Activated naive CD8-positive, alpha-beta T cell (primary cell): ENCODE measurements around the gene ENPEP.
"Not testable (repeated sequence)": the region's sequence is repeated elsewhere in the genome, so short reads cannot be mapped to it uniquely, and the experiment has no call there.

Experiments
- H3K27ac Mint-ChIP-seq: one replicate; pipeline ENCODE4 v1.8.0; 2021; ENCODE audit warnings: mixed read lengths
- H3K27me3 Mint-ChIP-seq: one replicate; pipeline ENCODE4 v1.8.0; 2021; ENCODE audit warnings: mixed read lengths
- H3K36me3 Mint-ChIP-seq: one replicate; pipeline ENCODE4 v1.8.0; 2021; ENCODE audit warnings: mixed read lengths
- H3K4me1 Mint-ChIP-seq: one replicate; pipeline ENCODE4 v1.8.0; 2021; ENCODE audit warnings: low read depth, mixed read lengths
- H3K4me3 Mint-ChIP-seq: one replicate; pipeline ENCODE4 v1.8.0; 2021; ENCODE audit warnings: mild to moderate bottlenecking, mixed read lengths
- H3K9me3 Mint-ChIP-seq: one replicate; pipeline ENCODE4 v1.8.0; 2021; ENCODE audit warnings: low read depth, mixed read lengths

ENPEP gene

GRCh38 chr4:110475881-110476818, at the start of gene ENPEP:
ENPEP (plus strand) TSS chr4:110476155; CDS start chr4:110476415, 260 bp downstream.
- Mint-ChIP-seq H3K27ac (no peak within 1 kb of the TSS), H3K9me3 (no peaks in the 10 kb centered on the region), H3K27me3 (peaks cover 16% of the 10 kb centered on the region), H3K4me3 (no peak within 1 kb of the TSS), H3K36me3 (no peaks in the 10 kb centered on the region), H3K4me1 (no peaks in the 10 kb centered on the region)

GRCh38 chr4:110431805-110432204, 44.1 kb upstream of the ENPEP start:
- H3K9me3 Mint-ChIP-seq, H3K4me3 Mint-ChIP-seq, H3K4me1 Mint-ChIP-seq, H3K27ac Mint-ChIP-seq, H3K27me3 Mint-ChIP-seq, H3K36me3 Mint-ChIP-seq: not testable (repeated sequence)

- H3K27me3 Mint-ChIP-seq, result peaks cover 21% of the 10 kb centered on the region
- H3K4me3 Mint-ChIP-seq, H3K4me1 Mint-ChIP-seq, H3K36me3 Mint-ChIP-seq, H3K27ac Mint-ChIP-seq, H3K9me3 Mint-ChIP-seq: not testable (repeated sequence)
These were observed 38.7 kb upstream of the ENPEP start for GRCh38 chr4:110437292-110437691.

GRCh38 chr4:110439209-110439608, 36.7 kb upstream of the ENPEP start:
- H3K27ac Mint-ChIP-seq, result not testable (repeated sequence)

GRCh38 chr4:110442309-110442708, 33.6 kb upstream of the ENPEP start:
- H3K9me3 Mint-ChIP-seq, result no peaks in the 10 kb centered on the region
- peaks cover 22% of the 10 kb centered on the region for H3K27me3 Mint-ChIP-seq
- H3K4me3 Mint-ChIP-seq, result no peak overlapping the region
- H3K27ac Mint-ChIP-seq, result no peak overlapping the region
- H3K4me1 Mint-ChIP-seq, result no peaks in the 10 kb centered on the region
- H3K36me3 Mint-ChIP-seq, result no peaks in the 10 kb centered on the region

More at GRCh38 chr4:110439209-110439608, 36.7 kb upstream of the ENPEP start:
- not testable (repeated sequence) for H3K9me3 Mint-ChIP-seq, H3K36me3 Mint-ChIP-seq, H3K4me3 Mint-ChIP-seq, H3K4me1 Mint-ChIP-seq
- peaks cover 21% of the 10 kb centered on the region for H3K27me3 Mint-ChIP-seq

- no peaks in the 10 kb centered on the region for H3K9me3 Mint-ChIP-seq
- no peak overlapping the region for H3K27ac Mint-ChIP-seq
- H3K27me3 Mint-ChIP-seq, result peaks cover 19% of the 10 kb centered on the region
These were observed 33.2 kb upstream of the ENPEP start for GRCh38 chr4:110442788-110443187.

GRCh38 chr4:110449947-110450346, 26.0 kb upstream of the ENPEP start:
- no peaks in the 10 kb centered on the region for H3K9me3 Mint-ChIP-seq
- H3K27me3 Mint-ChIP-seq, result peaks cover 4% of the 10 kb centered on the region
- H3K4me3 Mint-ChIP-seq, result no peak overlapping the region
- no peaks in the 10 kb centered on the region for H3K36me3 Mint-ChIP-seq
- no peaks in the 10 kb centered on the region for H3K4me1 Mint-ChIP-seq
- H3K27ac Mint-ChIP-seq, result no peak overlapping the region

More at GRCh38 chr4:110442788-110443187, 33.2 kb upstream of the ENPEP start:
- Mint-ChIP-seq H3K36me3 (no peaks in the 10 kb centered on the region), H3K4me1 (no peaks in the 10 kb centered on the region), H3K4me3 (no peak overlapping the region)

- H3K27ac Mint-ChIP-seq, result no peak overlapping the region
- no peaks in the 10 kb centered on the region for H3K9me3 Mint-ChIP-seq
- no peak overlapping the region for H3K4me3 Mint-ChIP-seq
- no peaks in the 10 kb centered on the region for H3K4me1 Mint-ChIP-seq
- H3K36me3 Mint-ChIP-seq, result no peaks in the 10 kb centered on the region
- peaks cover 9% of the 10 kb centered on the region for H3K27me3 Mint-ChIP-seq
These were observed 23.4 kb upstream of the ENPEP start for GRCh38 chr4:110452546-110452945.

- Mint-ChIP-seq H3K27me3 (peaks cover 9% of the 10 kb centered on the region), H3K9me3 (no peaks in the 10 kb centered on the region), H3K4me3 (no peak overlapping the region), H3K4me1 (no peaks in the 10 kb centered on the region), H3K27ac (no peak overlapping the region), H3K36me3 (no peaks in the 10 kb centered on the region)
These were observed 21.5 kb upstream of the ENPEP start for GRCh38 chr4:110454441-110454840.

- peaks cover 9% of the 10 kb centered on the region for H3K27me3 Mint-ChIP-seq
- no peaks in the 10 kb centered on the region for H3K4me1 Mint-ChIP-seq
- H3K4me3 Mint-ChIP-seq, result no peak overlapping the region
- no peak overlapping the region for H3K27ac Mint-ChIP-seq
- H3K9me3 Mint-ChIP-seq, result no peaks in the 10 kb centered on the region
- no peaks in the 10 kb centered on the region for H3K36me3 Mint-ChIP-seq
These were observed 17.3 kb upstream of the ENPEP start for GRCh38 chr4:110458494-110459266.

GRCh38 chr4:110460074-110460746, 15.7 kb upstream of the ENPEP start:
- Mint-ChIP-seq H3K27ac (no peak overlapping the region), H3K9me3 (no peaks in the 10 kb centered on the region), H3K4me3 (no peak overlapping the region), H3K27me3 (peaks cover 9% of the 10 kb centered on the region), H3K36me3 (no peaks in the 10 kb centered on the region), H3K4me1 (no peaks in the 10 kb centered on the region)

GRCh38 chr4:110467400-110467799, 8.6 kb upstream of the ENPEP start:
- H3K4me3 Mint-ChIP-seq, result no peak overlapping the region
- no peak overlapping the region for H3K27ac Mint-ChIP-seq
- H3K36me3 Mint-ChIP-seq, result peaks cover 2% of the 10 kb centered on the region
- peaks cover 8% of the 10 kb centered on the region for H3K4me1 Mint-ChIP-seq
- H3K9me3 Mint-ChIP-seq, result peaks cover 5% of the 10 kb centered on the region
- H3K27me3 Mint-ChIP-seq, result peaks cover 1% of the 10 kb centered on the region

- no peak overlapping the region for H3K4me3 Mint-ChIP-seq
These were observed 3.2 kb upstream of the ENPEP start for GRCh38 chr4:110472583-110473329.

GRCh38 chr4:110474481-110474880, 1.5 kb upstream of the ENPEP start:
- Mint-ChIP-seq H3K36me3 (peaks cover 2% of the 10 kb centered on the region), H3K4me3 (no peak overlapping the region), H3K27me3 (peaks cover 9% of the 10 kb centered on the region), H3K9me3 (peaks cover 3% of the 10 kb centered on the region), H3K4me1 (no peaks in the 10 kb centered on the region), H3K27ac (no peak overlapping the region)

More at GRCh38 chr4:110472583-110473329, 3.2 kb upstream of the ENPEP start:
- H3K9me3 Mint-ChIP-seq, result peaks cover 5% of the 10 kb centered on the region
- no peaks in the 10 kb centered on the region for H3K4me1 Mint-ChIP-seq
- H3K27ac Mint-ChIP-seq, result no peak overlapping the region
- H3K27me3 Mint-ChIP-seq, result peaks cover 4% of the 10 kb centered on the region
- peaks cover 2% of the 10 kb centered on the region for H3K36me3 Mint-ChIP-seq
